ENCODE data around the gene XKR7. TPM values are rescaled to one million over a fixed set of nuclear protein-coding genes. Genes with fewer than 3 reads are reported as not detected.
"Not testable (repeated sequence)": the region's sequence is repeated elsewhere in the genome, so short reads cannot be mapped to it uniquely, and the experiment has no call there.

The XKR7 gene
- polyA plus RNA-seq, 4 donors: 0.21 to 0.37 TPM; not detected in 2

DNA sequence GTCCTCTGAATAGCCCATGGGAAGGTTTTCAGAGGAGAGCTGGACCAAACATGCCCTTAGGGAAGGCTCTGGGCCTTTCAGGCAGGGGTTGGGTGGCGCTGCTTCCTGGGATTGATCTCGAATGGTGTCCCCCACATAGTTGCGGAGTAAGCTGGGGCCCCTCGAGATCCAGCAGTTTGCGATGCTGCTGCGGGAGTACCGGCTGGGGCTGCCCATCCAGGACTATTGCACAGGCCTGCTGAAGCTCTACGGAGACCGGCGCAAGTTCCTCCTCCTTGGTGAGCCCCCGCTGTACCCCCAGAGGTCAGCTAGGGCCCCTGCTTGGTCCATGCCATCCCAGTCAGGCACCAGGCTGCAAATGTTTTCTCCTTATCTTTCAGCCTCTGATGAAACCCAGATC is 61.6 kb downstream of the XKR7 start:
- no peaks in the 10 kb centered on the region for H3K9me3 ChIP-seq (ENCODE audit: control insufficient read depth in 2 of 2, insufficient read depth in 1 of 2, low read depth in 1 of 2, low read length in 1 of 2)

DNA sequence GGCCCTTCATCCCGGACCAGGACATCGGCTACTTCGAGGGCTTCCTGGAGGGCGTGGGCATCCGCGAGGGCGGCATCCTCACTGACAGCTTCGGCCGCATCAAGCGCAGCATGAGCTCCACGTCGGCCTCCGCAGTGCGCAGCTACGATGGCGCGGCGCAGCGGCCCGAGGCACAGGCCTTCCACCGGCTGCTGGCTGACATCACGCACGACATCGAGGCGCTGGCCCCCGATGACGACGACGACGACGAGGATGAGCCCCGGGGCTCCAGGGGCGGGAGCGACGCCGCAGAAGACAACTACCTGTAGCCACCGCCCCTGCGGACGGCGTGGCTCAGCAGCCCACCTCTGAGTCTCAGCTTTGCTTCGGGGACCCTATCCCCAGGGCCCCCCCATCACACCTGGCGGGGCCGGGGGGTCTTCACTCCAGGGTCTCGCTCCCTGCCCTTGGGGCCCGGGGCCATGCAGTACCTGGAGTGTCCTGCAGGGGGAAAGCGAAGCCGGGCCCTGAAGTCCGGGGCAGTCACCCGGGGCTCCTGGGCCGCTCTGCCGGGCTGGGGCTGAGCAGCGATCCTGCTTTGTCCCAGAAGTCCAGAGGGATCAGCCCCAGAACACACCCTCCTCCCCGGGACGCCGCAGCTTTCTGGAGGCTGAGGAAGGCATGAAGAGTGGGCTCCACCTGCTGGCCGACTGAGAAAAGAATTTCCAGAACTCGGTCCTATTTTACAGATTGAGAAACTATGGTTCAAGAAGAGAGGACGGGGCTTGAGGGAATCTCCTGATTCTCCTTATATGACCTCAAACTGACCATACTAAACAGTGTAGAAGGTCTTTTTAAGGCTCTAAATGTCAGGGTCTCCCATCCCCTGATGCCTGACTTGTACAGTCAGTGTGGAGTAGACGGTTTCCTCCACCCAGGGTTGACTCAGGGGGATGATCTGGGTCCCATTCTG is 63.3 kb downstream of the XKR7 start:
- DNase-seq (peak; percentile 83), FAIRE-seq (no peak)
- Histone ChIP-seq H3K27ac (ENCODE audit: low read depth in 1 of 3, low read length in 2 of 3) (no peak overlapping the region), H3K4me3 (ENCODE audit: low read depth in 1 of 3, low read length in 3 of 3) (peak overlapping the region in 1 of 3 donors; percentile 22), H3K4me1 (ENCODE audit: control insufficient read depth in 3 of 3, insufficient read depth in 2 of 3, low read depth in 1 of 3, low read length in 2 of 3) (peaks cover 0 to 5% (median 0%) of the 10 kb centered on the region in 3 donors), H3K27me3 (ENCODE audit: control insufficient read depth in 3 of 3, insufficient read depth in 3 of 3, low read length in 3 of 3) (peaks cover 3 to 15% (median 4%) of the 10 kb centered on the region in 3 donors), H3K9me3 (ENCODE audit: control insufficient read depth in 2 of 2, insufficient read depth in 1 of 2, low read depth in 1 of 2, low read length in 1 of 2) (no peaks in the 10 kb centered on the region), H3K36me3 (ENCODE audit: control insufficient read depth in 3 of 3, insufficient read depth in 2 of 3, low read depth in 1 of 3, low read length in 3 of 3) (no peaks in the 10 kb centered on the region)
- WGBS, 3 donors: 14 to 20% (median 15%) methylated on average over 47 to 59 of the region's 59 CpGs

More for the DNA sequence above, 61.6 kb downstream of the XKR7 start:
- Histone ChIP-seq H3K27me3 (ENCODE audit: control insufficient read depth in 3 of 3, insufficient read depth in 3 of 3, low read length in 3 of 3) (peaks cover 3 to 13% (median 4%) of the 10 kb centered on the region in 3 donors), H3K4me3 (ENCODE audit: low read depth in 1 of 3, low read length in 3 of 3) (no peak overlapping the region), H3K36me3 (ENCODE audit: control insufficient read depth in 3 of 3, insufficient read depth in 2 of 3, low read depth in 1 of 3, low read length in 3 of 3) (no peaks in the 10 kb centered on the region), H3K4me1 (ENCODE audit: control insufficient read depth in 3 of 3, insufficient read depth in 2 of 3, low read depth in 1 of 3, low read length in 2 of 3) (peaks cover 0 to 5% (median 0%) of the 10 kb centered on the region in 3 donors), H3K27ac (ENCODE audit: low read depth in 1 of 3, low read length in 2 of 3) (no peak overlapping the region)
- 89 to 95% (median 91%) methylated on average over 11 of the region's 11 CpGs for WGBS, 3 donors
- no peak for FAIRE-seq
- no peak for DNase-seq

GRCh38 chr20:32033316-32033715 is 65.4 kb downstream of the XKR7 start:
- Histone ChIP-seq H3K4me3 (ENCODE audit: low read depth in 1 of 3, low read length in 3 of 3) (no peak overlapping the region), H3K27ac (ENCODE audit: low read depth in 1 of 3, low read length in 2 of 3) (no peak overlapping the region), H3K27me3 (ENCODE audit: control insufficient read depth in 3 of 3, insufficient read depth in 3 of 3, low read length in 3 of 3) (peaks cover 3 to 15% (median 4%) of the 10 kb centered on the region in 3 donors), H3K4me1 (ENCODE audit: control insufficient read depth in 3 of 3, insufficient read depth in 2 of 3, low read depth in 1 of 3, low read length in 2 of 3) (peaks cover 0 to 5% (median 0%) of the 10 kb centered on the region in 3 donors), H3K9me3 (ENCODE audit: control insufficient read depth in 2 of 2, insufficient read depth in 1 of 2, low read depth in 1 of 2, low read length in 1 of 2) (no peaks in the 10 kb centered on the region), H3K36me3 (ENCODE audit: control insufficient read depth in 3 of 3, insufficient read depth in 2 of 3, low read depth in 1 of 3, low read length in 3 of 3) (no peaks in the 10 kb centered on the region)
- DNase-seq (no peak), FAIRE-seq (no peak)
- WGBS, 3 donors: 54 to 82% (median 67%) methylated on average over 2 of the region's 2 CpGs

- H3K27me3 ChIP-seq (ENCODE audit: control insufficient read depth in 3 of 3, insufficient read depth in 3 of 3, low read length in 3 of 3): peaks cover 3 to 15% (median 6%) of the 10 kb centered on the region in 3 donors
These were observed 65.8 kb downstream of the XKR7 start for GRCh38 chr20:32033721-32034120.

DNA sequence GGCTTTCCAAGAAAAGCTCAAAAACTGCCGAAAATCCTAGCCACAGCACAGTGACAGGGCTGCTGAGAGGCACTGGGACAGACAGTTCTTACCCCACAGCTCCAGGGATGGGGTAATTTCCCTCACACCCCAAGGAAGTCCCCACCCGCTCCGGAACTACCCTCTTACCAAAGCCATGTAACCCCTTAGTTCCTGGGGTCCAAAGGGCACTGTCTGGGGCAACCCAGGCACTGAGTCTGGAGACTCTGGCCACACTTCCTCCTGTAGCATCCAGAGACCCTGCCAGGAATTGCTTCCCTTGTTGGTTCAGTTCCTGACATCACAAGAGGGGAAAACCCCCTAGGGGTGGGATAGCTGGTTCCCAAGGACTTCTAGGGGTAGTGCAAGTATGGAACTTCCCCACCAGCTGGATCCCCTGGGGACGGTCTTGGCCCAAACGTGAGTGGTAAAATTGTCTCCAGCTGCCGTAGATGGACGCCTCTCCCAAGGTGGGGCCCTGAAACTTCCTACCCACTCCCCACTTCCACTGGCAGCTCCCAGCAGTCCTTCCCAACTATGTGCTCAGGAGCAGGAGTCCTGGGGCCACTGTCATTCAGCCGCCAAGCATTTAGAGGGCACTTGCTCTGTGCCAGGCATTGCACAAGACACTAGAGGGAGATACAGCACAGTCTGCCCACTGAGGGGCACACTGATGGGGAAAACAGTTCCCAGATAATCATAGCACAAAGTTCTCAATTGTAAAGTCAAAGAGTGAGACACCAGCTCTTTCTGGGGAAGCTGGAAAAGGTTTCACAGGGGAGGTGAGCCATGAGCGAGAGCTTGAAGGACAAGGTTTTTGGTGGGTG is 66.9 kb downstream of the XKR7 start:
- DNase-seq: no peak
- H3K4me1 ChIP-seq (ENCODE audit: control insufficient read depth in 3 of 3, insufficient read depth in 2 of 3, low read depth in 1 of 3, low read length in 2 of 3): peaks cover 0 to 5% (median 0%) of the 10 kb centered on the region in 3 donors
- no peaks in the 10 kb centered on the region for H3K9me3 ChIP-seq (ENCODE audit: control insufficient read depth in 2 of 2, insufficient read depth in 1 of 2, low read depth in 1 of 2, low read length in 1 of 2)
- no peak for FAIRE-seq
- H3K36me3 ChIP-seq (ENCODE audit: control insufficient read depth in 3 of 3, insufficient read depth in 2 of 3, low read depth in 1 of 3, low read length in 3 of 3): no peaks in the 10 kb centered on the region
- H3K27me3 ChIP-seq (ENCODE audit: control insufficient read depth in 3 of 3, insufficient read depth in 3 of 3, low read length in 3 of 3): peaks cover 3 to 15% (median 6%) of the 10 kb centered on the region in 3 donors
- no peak overlapping the region for H3K27ac ChIP-seq (ENCODE audit: low read depth in 1 of 3, low read length in 2 of 3)
- no peak overlapping the region for H3K4me3 ChIP-seq (ENCODE audit: low read depth in 1 of 3, low read length in 3 of 3)
- WGBS, 3 donors: 45 to 50% (median 49%) methylated on average over 9 of the region's 9 CpGs

More at GRCh38 chr20:32033721-32034120, 65.8 kb downstream of the XKR7 start:
- H3K27ac ChIP-seq (ENCODE audit: low read depth in 1 of 3, low read length in 2 of 3); H3K4me1 ChIP-seq (ENCODE audit: control insufficient read depth in 3 of 3, insufficient read depth in 2 of 3, low read depth in 1 of 3, low read length in 2 of 3); H3K9me3 ChIP-seq (ENCODE audit: control insufficient read depth in 2 of 2, insufficient read depth in 1 of 2, low read depth in 1 of 2, low read length in 1 of 2); H3K36me3 ChIP-seq (ENCODE audit: control insufficient read depth in 3 of 3, insufficient read depth in 2 of 3, low read depth in 1 of 3, low read length in 3 of 3); DNase-seq; FAIRE-seq; H3K4me3 ChIP-seq (ENCODE audit: low read depth in 1 of 3, low read length in 3 of 3): not testable (repeated sequence)
- 80 to 85% (median 83%) methylated on average over 3 of the region's 3 CpGs for WGBS, 3 donors

DNA sequence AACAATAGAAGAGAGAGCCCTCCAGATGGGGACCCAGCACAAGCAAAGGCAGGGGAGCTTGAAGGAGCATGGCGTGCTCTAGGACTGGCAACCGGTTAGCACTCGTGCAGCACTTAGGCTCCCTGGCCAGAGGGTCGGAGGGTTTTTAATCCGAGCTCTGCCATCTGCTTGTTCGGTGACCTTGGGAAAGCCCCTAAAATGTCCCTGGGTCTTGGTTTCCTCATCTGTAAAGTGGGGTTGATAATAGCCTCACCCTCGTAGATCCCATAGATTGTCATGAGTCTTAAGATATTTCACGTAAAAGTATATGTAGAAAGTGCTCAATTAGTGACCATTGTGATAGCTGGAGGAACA is 67.5 kb downstream of the XKR7 start:
- Histone ChIP-seq H3K4me3 (ENCODE audit: low read depth in 1 of 3, low read length in 3 of 3) (no peak overlapping the region), H3K36me3 (ENCODE audit: control insufficient read depth in 3 of 3, insufficient read depth in 2 of 3, low read depth in 1 of 3, low read length in 3 of 3) (no peaks in the 10 kb centered on the region), H3K4me1 (ENCODE audit: control insufficient read depth in 3 of 3, insufficient read depth in 2 of 3, low read depth in 1 of 3, low read length in 2 of 3) (peaks cover 0 to 5% (median 0%) of the 10 kb centered on the region in 3 donors), H3K9me3 (ENCODE audit: control insufficient read depth in 2 of 2, insufficient read depth in 1 of 2, low read depth in 1 of 2, low read length in 1 of 2) (no peaks in the 10 kb centered on the region), H3K27me3 (ENCODE audit: control insufficient read depth in 3 of 3, insufficient read depth in 3 of 3, low read length in 3 of 3) (peaks cover 3 to 15% (median 6%) of the 10 kb centered on the region in 3 donors), H3K27ac (ENCODE audit: low read depth in 1 of 3, low read length in 2 of 3) (no peak overlapping the region)
- 73 to 80% (median 75%) methylated on average over 8 of the region's 8 CpGs for WGBS, 3 donors
- FAIRE-seq (no peak), DNase-seq (no peak)

DNA sequence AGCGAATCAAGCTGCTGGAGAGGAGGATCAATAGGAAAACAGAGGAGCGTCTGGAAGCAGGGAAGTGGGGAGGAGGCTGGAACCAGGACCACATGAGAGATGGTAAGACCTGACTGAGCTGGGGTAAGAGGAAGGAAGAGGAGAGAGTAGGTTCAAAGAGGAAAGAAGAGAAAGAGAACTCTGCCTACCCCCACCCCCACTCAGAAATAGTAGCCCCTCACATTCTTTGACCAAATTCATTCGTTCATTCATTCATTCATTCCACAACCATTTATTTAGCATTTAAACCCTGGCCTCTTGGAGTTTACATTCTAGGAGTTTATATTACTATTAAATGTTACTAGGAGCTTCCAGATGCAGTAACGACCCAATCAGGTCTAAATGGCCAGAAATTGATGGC is 68.3 kb downstream of the XKR7 start:
- no peak for FAIRE-seq

More for the DNA sequence above, 68.3 kb downstream of the XKR7 start:
- H3K27ac ChIP-seq (ENCODE audit: low read depth in 1 of 3, low read length in 2 of 3): no peak overlapping the region
- DNase-seq: no peak
- peaks cover 0 to 8% (median 6%) of the 10 kb centered on the region in 3 donors for H3K27me3 ChIP-seq (ENCODE audit: control insufficient read depth in 3 of 3, insufficient read depth in 3 of 3, low read length in 3 of 3)
- WGBS, 3 donors: 29 to 56% (median 37%) methylated on average over 4 of the region's 4 CpGs
- no peaks in the 10 kb centered on the region for H3K36me3 ChIP-seq (ENCODE audit: control insufficient read depth in 3 of 3, insufficient read depth in 2 of 3, low read depth in 1 of 3, low read length in 3 of 3)
- no peak overlapping the region for H3K4me3 ChIP-seq (ENCODE audit: low read depth in 1 of 3, low read length in 3 of 3)
- H3K9me3 ChIP-seq (ENCODE audit: control insufficient read depth in 2 of 2, insufficient read depth in 1 of 2, low read depth in 1 of 2, low read length in 1 of 2): no peaks in the 10 kb centered on the region
- H3K4me1 ChIP-seq (ENCODE audit: control insufficient read depth in 3 of 3, insufficient read depth in 2 of 3, low read depth in 1 of 3, low read length in 2 of 3): peaks cover 0 to 2% (median 0%) of the 10 kb centered on the region in 3 donors

All from small intestine (tissue), 7 donors.